ENCODE data around the gene SLC48A1.

GRCh38 chr12:47798382-47798948, 25.4 kb downstream of the SLC48A1 start:
- TF ChIP-seq POLR2A (IDR thresholded peaks at IDR 0.05) = no peak
- TF ChIP-seq, protein P1, sequence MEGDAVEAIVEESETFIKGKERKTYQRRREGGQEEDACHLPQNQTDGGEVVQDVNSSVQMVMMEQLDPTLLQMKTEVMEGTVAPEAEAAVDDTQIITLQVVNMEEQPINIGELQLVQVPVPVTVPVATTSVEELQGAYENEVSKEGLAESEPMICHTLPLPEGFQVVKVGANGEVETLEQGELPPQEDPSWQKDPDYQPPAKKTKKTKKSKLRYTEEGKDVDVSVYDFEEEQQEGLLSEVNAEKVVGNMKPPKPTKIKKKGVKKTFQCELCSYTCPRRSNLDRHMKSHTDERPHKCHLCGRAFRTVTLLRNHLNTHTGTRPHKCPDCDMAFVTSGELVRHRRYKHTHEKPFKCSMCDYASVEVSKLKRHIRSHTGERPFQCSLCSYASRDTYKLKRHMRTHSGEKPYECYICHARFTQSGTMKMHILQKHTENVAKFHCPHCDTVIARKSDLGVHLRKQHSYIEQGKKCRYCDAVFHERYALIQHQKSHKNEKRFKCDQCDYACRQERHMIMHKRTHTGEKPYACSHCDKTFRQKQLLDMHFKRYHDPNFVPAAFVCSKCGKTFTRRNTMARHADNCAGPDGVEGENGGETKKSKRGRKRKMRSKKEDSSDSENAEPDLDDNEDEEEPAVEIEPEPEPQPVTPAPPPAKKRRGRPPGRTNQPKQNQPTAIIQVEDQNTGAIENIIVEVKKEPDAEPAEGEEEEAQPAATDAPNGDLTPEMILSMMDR (IDR thresholded peaks at IDR 0.05) = no peak
